HFFc6 (cell line): ENCODE results near the gene AKR1E2. TPM values are rescaled to one million over a fixed set of nuclear protein-coding genes. Genes with fewer than 3 reads are reported as not detected.

ENCODE experiments used
- DNase-seq: peaks from one replicate; pipeline ENCODE4 v3.0.0-alpha.2; 2018
- H3K27ac Mint-ChIP-seq: 2 replicates; pipeline ENCODE4 v1.8.0; 2020; ENCODE audit warnings: mild to moderate bottlenecking, mixed read lengths
- H3K27me3 Mint-ChIP-seq: 2 replicates; pipeline ENCODE4 v1.8.0; 2021; ENCODE audit warnings: mild to moderate bottlenecking, moderate library complexity, mixed read lengths; ENCODE audit not compliant: insufficient read depth
- H3K36me3 Mint-ChIP-seq: 2 replicates; pipeline ENCODE4 v1.8.0; 2021; ENCODE audit warnings: low read depth, mixed read lengths
- H3K4me1 Mint-ChIP-seq: 2 replicates; pipeline ENCODE4 v1.8.0; 2020; ENCODE audit warnings: low read depth, mixed read lengths
- H3K4me3 Mint-ChIP-seq: 2 replicates; pipeline ENCODE4 v1.8.0; 2020; ENCODE audit warnings: mild to moderate bottlenecking, moderate library complexity, mixed read lengths
- H3K9me3 Mint-ChIP-seq: 2 replicates; pipeline ENCODE4 v1.8.0; 2020; ENCODE audit warnings: mild to moderate bottlenecking, mixed read lengths
- total RNA-seq, 6 experiments: library from RNA; stranded (reverse); fragmentation: NEBNext Ultra II Directional; extraction: Animal tissue kit (Norgen Biotek cat#: 25700); gene quantifications; 2 replicates in 1 of 6; 3 replicates in 5 of 6; pipeline ENCODE4 v1.2.3, GENCODE V29; 2021
- TF ChIP-seq, protein P1 (sequence below): fragments of 200-600 bp; sonication (generic); IDR thresholded peaks from 2 replicates; pipeline ENCODE4 v1.5.0; 2021; ENCODE audit warnings: antibody characterized with exemption, mild to moderate bottlenecking

The AKR1E2 gene
- total RNA-seq, 6 experiments from 2014 or later = 0.59 to 1.5 (median 1.1) TPM; not detected in 1

DNA sequence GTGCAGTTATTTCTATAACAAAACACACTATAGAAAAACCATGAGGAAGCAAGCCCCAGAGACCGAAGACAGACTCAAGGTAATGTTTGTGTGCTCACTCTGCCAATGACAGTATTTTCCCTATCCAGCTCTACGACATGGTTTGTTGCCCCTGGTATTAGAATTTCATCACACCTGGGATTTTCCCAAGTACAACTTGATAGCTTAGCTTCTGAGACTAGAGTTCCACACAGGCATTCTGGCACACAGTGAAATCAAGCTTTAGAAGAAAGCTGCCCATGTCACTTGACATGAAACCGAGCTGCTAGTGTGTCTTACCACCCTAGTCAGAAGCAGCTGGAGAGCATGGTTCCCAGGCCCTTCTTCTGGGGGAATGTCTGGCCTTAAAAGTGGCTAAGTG lies 44.1 kb upstream of the AKR1E2 start:
- no peak overlapping the region for H3K4me3 Mint-ChIP-seq
- no peak for DNase-seq
- H3K36me3 Mint-ChIP-seq = peaks cover 14% of the 10 kb centered on the region
- TF ChIP-seq, protein P1, sequence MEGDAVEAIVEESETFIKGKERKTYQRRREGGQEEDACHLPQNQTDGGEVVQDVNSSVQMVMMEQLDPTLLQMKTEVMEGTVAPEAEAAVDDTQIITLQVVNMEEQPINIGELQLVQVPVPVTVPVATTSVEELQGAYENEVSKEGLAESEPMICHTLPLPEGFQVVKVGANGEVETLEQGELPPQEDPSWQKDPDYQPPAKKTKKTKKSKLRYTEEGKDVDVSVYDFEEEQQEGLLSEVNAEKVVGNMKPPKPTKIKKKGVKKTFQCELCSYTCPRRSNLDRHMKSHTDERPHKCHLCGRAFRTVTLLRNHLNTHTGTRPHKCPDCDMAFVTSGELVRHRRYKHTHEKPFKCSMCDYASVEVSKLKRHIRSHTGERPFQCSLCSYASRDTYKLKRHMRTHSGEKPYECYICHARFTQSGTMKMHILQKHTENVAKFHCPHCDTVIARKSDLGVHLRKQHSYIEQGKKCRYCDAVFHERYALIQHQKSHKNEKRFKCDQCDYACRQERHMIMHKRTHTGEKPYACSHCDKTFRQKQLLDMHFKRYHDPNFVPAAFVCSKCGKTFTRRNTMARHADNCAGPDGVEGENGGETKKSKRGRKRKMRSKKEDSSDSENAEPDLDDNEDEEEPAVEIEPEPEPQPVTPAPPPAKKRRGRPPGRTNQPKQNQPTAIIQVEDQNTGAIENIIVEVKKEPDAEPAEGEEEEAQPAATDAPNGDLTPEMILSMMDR = no peak
- H3K9me3 Mint-ChIP-seq = peaks cover 8% of the 10 kb centered on the region; the same call in 1 of the 2 replicates
- no peak overlapping the region for H3K27ac Mint-ChIP-seq
- peaks cover 54% of the 10 kb centered on the region for H3K4me1 Mint-ChIP-seq
- no peaks in the 10 kb centered on the region for H3K27me3 Mint-ChIP-seq

DNA sequence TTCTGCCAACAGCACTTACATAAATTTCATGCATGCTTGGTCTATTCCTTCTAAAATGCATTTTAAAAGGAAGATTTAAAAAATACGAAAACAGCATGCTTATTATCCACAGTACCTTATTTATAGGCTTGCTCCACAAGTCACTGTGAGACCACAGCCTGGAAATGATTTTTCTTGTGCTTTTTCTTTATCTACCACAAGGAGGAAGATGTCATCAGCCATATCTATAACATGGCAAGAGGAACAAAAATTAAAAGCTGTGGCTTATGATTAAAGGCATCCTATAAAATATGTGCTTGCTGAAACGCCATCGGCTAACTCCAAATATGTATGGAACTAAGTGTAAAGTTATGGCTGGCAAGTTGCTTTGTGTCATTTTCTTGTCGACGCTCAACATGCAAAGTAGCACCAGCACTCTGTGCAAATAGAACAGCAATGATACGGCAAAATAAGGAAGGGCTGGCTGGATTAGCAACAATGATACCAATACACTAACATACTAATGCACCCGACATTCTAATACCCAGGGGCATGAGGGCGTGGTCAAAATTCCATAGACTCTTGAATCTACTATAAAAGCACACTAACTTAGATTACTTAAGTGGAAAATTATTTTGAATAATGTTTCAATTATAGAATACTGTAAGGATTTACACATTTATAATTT lies 41.2 kb upstream of the AKR1E2 start:
- no peaks in the 10 kb centered on the region for H3K27me3 Mint-ChIP-seq
- no peak overlapping the region for H3K27ac Mint-ChIP-seq
- TF ChIP-seq, protein P1 = peak; percentile 38
- H3K4me1 Mint-ChIP-seq = peaks cover 34% of the 10 kb centered on the region
- no peak overlapping the region for H3K4me3 Mint-ChIP-seq
- DNase-seq = no peak
- peaks cover 8% of the 10 kb centered on the region; the same call in 1 of the 2 replicates for H3K9me3 Mint-ChIP-seq
- peaks cover 14% of the 10 kb centered on the region for H3K36me3 Mint-ChIP-seq

DNA sequence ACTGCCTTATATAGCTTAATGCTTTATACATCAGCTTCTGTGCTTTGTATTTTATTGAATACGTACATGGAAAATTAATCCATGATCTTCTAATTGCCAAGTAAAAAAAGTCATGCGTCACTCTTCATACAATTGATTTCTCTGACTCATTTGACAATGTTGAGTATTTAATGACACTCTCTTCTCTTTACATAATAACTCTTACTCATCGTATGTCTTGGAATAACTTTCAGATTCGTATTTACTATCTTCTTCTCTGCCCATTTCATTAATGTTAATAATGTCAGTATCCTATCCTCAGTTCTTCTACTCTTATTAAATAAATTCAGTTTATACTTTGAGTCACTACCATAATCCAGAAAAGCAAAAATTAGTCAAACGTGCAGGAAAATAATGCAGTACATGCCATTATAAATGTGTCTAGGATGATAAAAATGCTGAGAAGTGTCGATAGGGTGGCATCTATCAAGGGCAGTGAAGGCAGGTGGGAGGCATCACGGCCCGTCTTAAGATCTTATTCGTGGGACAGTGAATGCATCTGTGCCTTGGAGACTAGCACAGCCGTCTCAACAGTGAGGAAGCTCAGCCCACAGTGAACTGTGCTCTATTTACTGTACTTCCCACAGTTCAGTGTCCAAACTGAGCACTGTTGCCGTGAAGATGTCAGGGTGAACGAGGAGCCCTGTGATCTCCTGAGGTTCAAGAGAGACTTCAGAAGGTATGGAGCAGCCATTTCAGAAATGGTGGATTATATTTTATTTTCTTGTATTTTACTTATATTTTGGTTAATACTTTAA lies 39.8 kb upstream of the AKR1E2 start:
- TF ChIP-seq, protein P1 = no peak
- Mint-ChIP-seq H3K27ac (no peak overlapping the region), H3K4me3 (no peak overlapping the region), H3K36me3 (peaks cover 14% of the 10 kb centered on the region), H3K9me3 (peaks cover 8% of the 10 kb centered on the region; the same call in 1 of the 2 replicates), H3K4me1 (peaks cover 25% of the 10 kb centered on the region), H3K27me3 (no peaks in the 10 kb centered on the region)
- no peak for DNase-seq

DNA sequence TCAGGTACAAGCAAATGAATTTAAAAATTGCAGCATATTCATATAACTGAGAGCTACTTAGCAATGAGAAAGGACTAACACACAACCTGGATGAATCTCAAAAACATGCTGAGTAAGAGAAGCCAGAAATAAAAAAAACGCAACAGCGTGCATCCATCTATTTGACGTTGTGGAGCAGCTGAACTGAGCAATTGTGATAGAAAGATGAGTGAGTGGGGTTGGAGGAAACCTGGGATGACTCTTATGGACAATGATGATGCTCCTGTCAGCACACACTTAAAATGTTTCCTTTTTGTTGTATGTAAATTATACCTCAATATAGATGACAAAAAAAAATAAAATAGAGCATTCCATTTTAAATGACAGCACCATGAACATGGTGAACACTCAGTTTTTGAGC lies 36.0 kb upstream of the AKR1E2 start:
- Mint-ChIP-seq H3K27ac (no peak overlapping the region), H3K9me3 (peaks cover 8% of the 10 kb centered on the region; the same call in 1 of the 2 replicates), H3K4me1 (peaks cover 23% of the 10 kb centered on the region), H3K27me3 (no peaks in the 10 kb centered on the region), H3K4me3 (no peak overlapping the region), H3K36me3 (peaks cover 22% of the 10 kb centered on the region)
- TF ChIP-seq, protein P1 = no peak
- DNase-seq = no peak

DNA sequence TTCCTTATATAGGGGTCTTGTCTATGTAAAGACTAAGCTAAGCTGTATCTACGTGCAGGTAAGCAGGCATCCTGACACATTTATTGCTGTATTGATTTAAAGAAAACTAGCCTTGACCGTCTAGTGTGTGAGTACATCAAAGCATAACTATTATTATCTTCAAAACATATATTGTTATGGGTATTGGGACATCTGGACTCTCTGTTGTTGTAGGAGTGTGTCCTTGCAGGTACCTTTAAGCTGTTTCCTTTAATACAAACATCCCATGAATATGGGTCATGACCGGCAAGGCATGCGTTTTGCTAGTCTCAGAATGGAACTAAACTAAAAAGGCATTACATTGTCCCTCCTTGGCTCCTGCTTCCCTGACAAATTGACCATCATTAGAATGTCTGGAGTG lies 35.1 kb upstream of the AKR1E2 start:
- peaks cover 15% of the 10 kb centered on the region for H3K36me3 Mint-ChIP-seq
- H3K27ac Mint-ChIP-seq = no peak overlapping the region
- no peak for DNase-seq
- no peak overlapping the region for H3K4me3 Mint-ChIP-seq
- peaks cover 18% of the 10 kb centered on the region for H3K4me1 Mint-ChIP-seq
- H3K27me3 Mint-ChIP-seq = no peaks in the 10 kb centered on the region; the same call in 1 of the 2 replicates
- peaks cover 6% of the 10 kb centered on the region; the same call in 1 of the 2 replicates for H3K9me3 Mint-ChIP-seq
- TF ChIP-seq, protein P1 = no peak
